GM19395 (cell line): ENCODE data around the gene EFHC2.
A peak's percentile ranks its signal among the peaks of the same experiment; 100 is the strongest.

Source experiments
- ATAC-seq: cut with Tn5 transposase; IDR thresholded peaks from one replicate; pipeline ENCODE4 v1.9.1; 2021; ENCODE audit warnings: mild to moderate bottlenecking, moderate library complexity; ENCODE audit not compliant: unreplicated experiment

Gene EFHC2

GRCh38 chrX:44343412-44344141 is at the start of gene EFHC2:
Gene EFHC2 (minus strand): TSS chrX:44343672. CDS start chrX:44343588, 84 bp downstream.
- peak; percentile 36 for ATAC-seq

- no peak for ATAC-seq
Measured at GRCh38 chrX:44392767-44393166, 49.3 kb upstream of the EFHC2 start.

- no peak for ATAC-seq
Measured at GRCh38 chrX:44384688-44385338, 41.3 kb upstream of the EFHC2 start.

- ATAC-seq, result no peak
Measured at GRCh38 chrX:44382871-44383270, 39.4 kb upstream of the EFHC2 start.

- no peak for ATAC-seq
Measured at GRCh38 chrX:44352758-44353157, 9.3 kb upstream of the EFHC2 start.

GRCh38 chrX:44349561-44349960 is 6.1 kb upstream of the EFHC2 start:
- no peak for ATAC-seq

GRCh38 chrX:44344687-44345086 is 1.2 kb upstream of the EFHC2 start:
- peak; percentile 23 for ATAC-seq

- ATAC-seq, result peak; percentile 62
Measured at GRCh38 chrX:44344194-44344593, 722 bp upstream of the EFHC2 start.

- ATAC-seq, result no peak
Measured at GRCh38 chrX:44342866-44343265, 606 bp downstream of the EFHC2 start.

GRCh38 chrX:44338361-44338760 is 5.1 kb downstream of the EFHC2 start:
- no peak for ATAC-seq

GRCh38 chrX:44332437-44332836 is 11.0 kb downstream of the EFHC2 start:
- ATAC-seq, result no peak

- no peak for ATAC-seq
Measured at GRCh38 chrX:44330227-44330626, 13.2 kb downstream of the EFHC2 start.

- ATAC-seq, result no peak
Measured at GRCh38 chrX:44319550-44319949, 23.9 kb downstream of the EFHC2 start.

GRCh38 chrX:44317181-44317580 is 26.3 kb downstream of the EFHC2 start:
- ATAC-seq, result no peak

GRCh38 chrX:44314808-44315207 is 28.7 kb downstream of the EFHC2 start:
- no peak for ATAC-seq

- no peak for ATAC-seq
Measured at GRCh38 chrX:44314259-44314734, 29.2 kb downstream of the EFHC2 start.

GRCh38 chrX:44312421-44312820 is 31.1 kb downstream of the EFHC2 start:
- no peak for ATAC-seq

- ATAC-seq, result no peak
Measured at GRCh38 chrX:44310227-44310626, 33.2 kb downstream of the EFHC2 start.

- ATAC-seq, result no peak
Measured at GRCh38 chrX:44308869-44309268, 34.6 kb downstream of the EFHC2 start.

GRCh38 chrX:44306356-44306755 is 37.1 kb downstream of the EFHC2 start:
- ATAC-seq, result no peak

- no peak for ATAC-seq
Measured at GRCh38 chrX:44305921-44306320, 37.6 kb downstream of the EFHC2 start.

- no peak for ATAC-seq
Measured at GRCh38 chrX:44303119-44303518, 40.4 kb downstream of the EFHC2 start.
